ENCODE results near the gene VDR. TPM values are rescaled to one million over a fixed set of nuclear protein-coding genes. Genes with fewer than 3 reads are reported as not detected.

Gene VDR
- total RNA-seq, 4 donors from 2014 or later: 0.26 to 2.0 (median 0.49) TPM

GRCh38 chr12:47841910-47842309 is 62.9 kb downstream of the VDR start:
- TF ChIP-seq POLR2A (IDR thresholded peaks at IDR 0.05) (no peak), CTCF (IDR thresholded peaks at IDR 0.05) (no peak)
- no peaks in the 10 kb centered on the region for H3K9me3 ChIP-seq
- no peaks in the 10 kb centered on the region for H3K27me3 ChIP-seq
- intact Hi-C loops (cut with DNase I; ENCODE audit: low total_unique reads): no loop called here
- no peak overlapping the region for H3K4me3 ChIP-seq
- no peaks in the 10 kb centered on the region for H3K36me3 ChIP-seq
- no peak overlapping the region for H3K27ac ChIP-seq
- DNase-seq: no peak
- no peaks in the 10 kb centered on the region for H3K4me1 ChIP-seq

DNA sequence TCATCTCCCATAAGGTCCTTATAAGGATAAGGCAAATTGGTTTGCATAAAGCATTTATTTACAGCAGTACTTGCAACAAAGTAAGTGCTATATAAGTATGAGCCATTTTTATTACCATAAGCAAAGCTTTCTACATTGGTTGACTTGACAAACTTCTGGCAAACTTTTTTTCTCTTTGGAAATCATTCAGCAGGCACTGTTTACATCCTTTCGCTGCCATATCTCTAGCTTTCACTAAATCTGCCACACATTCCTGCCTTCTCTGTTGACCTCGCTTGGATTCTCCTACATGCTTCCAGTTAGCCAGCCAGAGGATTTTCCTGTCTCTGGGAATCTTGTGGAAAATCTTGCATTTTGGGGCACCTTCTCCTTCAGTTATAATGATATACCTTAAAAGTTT is 63.3 kb downstream of the VDR start:
- no peaks in the 10 kb centered on the region for H3K27me3 ChIP-seq
- intact Hi-C loops (cut with DNase I; ENCODE audit: low total_unique reads): no loop called here
- TF ChIP-seq CTCF (IDR thresholded peaks at IDR 0.05) (no peak), POLR2A (IDR thresholded peaks at IDR 0.05) (no peak)
- no peak overlapping the region for H3K27ac ChIP-seq
- H3K36me3 ChIP-seq: no peaks in the 10 kb centered on the region
- no peaks in the 10 kb centered on the region for H3K4me1 ChIP-seq
- H3K4me3 ChIP-seq: no peak overlapping the region
- no peaks in the 10 kb centered on the region for H3K9me3 ChIP-seq
- no peak for DNase-seq

DNA sequence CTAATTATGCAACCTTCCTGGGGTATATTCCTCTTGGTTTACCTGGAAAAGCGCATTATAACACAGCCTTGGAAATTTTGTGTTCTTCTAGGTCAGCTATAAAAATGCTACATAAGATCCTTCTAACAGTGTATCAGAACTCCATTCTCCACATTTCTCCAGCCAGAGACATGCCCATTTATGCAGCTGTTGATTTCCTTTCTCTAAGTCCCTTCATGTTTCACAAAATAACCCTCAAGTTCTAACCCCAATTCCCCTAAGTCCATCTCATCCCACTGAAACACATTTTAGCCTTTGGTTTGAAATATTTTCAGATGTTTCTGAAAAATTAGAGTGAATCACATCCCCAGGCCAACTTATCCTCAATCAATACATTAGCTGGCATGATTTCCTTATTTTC is 64.2 kb downstream of the VDR start:
- intact Hi-C loops (cut with DNase I; ENCODE audit: low total_unique reads): no loop called here
- no peak for DNase-seq

DNA sequence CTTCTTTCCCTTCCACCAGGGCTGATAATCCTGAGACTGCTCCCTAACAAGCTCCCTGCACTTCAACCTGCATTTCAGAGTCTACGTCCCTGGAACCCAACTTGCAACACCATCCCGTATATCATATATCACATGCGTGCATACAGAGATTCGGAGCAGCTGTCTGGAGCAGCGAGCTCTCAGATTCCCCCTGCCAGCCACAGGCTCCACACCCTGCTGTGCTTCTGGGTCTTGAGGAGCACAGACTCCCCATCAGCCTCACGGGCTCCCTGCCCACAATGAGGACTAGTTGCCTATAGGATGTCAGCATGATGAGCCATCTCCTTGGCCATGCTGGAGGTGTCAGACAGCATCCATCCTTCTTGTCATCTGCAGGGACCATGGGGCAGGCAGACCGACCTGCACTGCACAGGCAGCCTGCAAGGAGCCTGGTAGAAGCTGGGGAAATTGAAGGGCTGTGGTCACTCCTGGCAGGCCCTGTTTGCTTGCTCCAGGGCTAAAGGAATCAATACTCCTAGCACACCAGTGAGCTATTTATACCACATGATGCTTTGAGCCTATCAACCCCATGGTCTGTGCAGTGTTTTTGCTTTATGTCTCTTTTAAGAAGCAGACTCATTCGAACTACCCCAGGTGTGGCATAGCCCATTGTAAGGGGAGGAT is 65.4 kb downstream of the VDR start:
- no peak for DNase-seq
- Histone ChIP-seq H3K4me1 (no peaks in the 10 kb centered on the region), H3K27ac (no peak overlapping the region), H3K4me3 (no peak overlapping the region), H3K9me3 (no peaks in the 10 kb centered on the region), H3K36me3 (no peaks in the 10 kb centered on the region), H3K27me3 (no peaks in the 10 kb centered on the region)
- intact Hi-C loops (cut with DNase I; ENCODE audit: low total_unique reads): loop anchor here (5.0 to 10.0 kb wide), 4 partner anchors 37 to 125 kb away; no protein-coding TSS in a partner anchor
- TF ChIP-seq POLR2A (IDR thresholded peaks at IDR 0.05): no peak
- no peak for TF ChIP-seq CTCF (IDR thresholded peaks at IDR 0.05)

More for the DNA sequence above, 64.2 kb downstream of the VDR start:
- Histone ChIP-seq H3K27me3 (no peaks in the 10 kb centered on the region), H3K4me3 (no peak overlapping the region), H3K4me1 (no peaks in the 10 kb centered on the region), H3K36me3 (no peaks in the 10 kb centered on the region), H3K27ac (no peak overlapping the region), H3K9me3 (no peaks in the 10 kb centered on the region)
- TF ChIP-seq POLR2A (IDR thresholded peaks at IDR 0.05) (no peak), CTCF (IDR thresholded peaks at IDR 0.05) (no peak)

DNA sequence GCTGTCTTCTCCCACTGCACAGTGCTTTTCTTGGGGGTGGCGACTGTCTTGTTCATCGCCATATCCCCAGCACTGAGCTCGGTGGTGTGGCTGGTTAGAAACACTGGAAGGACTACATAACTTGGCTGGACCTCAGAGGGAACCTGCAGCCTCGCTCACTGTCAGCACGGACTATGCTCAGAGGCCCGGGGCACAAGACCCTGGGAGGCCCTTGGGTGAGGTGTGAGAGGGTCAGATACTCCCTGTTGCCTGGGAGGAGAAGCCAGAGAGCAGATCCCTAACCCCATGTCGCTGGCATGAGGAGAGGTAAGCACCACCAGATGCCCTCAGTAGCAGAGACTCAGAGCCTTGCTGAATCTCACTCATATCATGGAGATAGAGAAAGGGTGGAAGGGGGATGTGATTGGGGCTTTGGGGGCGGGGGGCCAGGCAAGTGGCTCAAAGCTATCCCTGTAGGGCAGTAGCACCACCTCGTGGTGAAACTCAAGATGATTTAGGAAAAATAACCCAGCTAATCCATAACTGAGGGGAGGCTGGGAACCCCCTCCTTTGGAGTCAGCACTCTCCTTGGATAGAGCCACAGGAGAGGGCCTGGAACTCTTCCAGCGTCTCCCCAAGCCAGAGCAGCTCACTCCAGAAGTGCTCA is 66.4 kb downstream of the VDR start:
- intact Hi-C loops (cut with DNase I; ENCODE audit: low total_unique reads): loop anchor here (5.0 to 10.0 kb wide), 4 partner anchors 36 to 124 kb away; no protein-coding TSS in a partner anchor
- H3K9me3 ChIP-seq: no peaks in the 10 kb centered on the region
- H3K4me3 ChIP-seq: no peak overlapping the region
- H3K4me1 ChIP-seq: no peaks in the 10 kb centered on the region
- DNase-seq: peak in 1 of 2 donors; percentile 49
- H3K36me3 ChIP-seq: no peaks in the 10 kb centered on the region
- H3K27me3 ChIP-seq: no peaks in the 10 kb centered on the region
- no peak overlapping the region for H3K27ac ChIP-seq
- no peak for TF ChIP-seq POLR2A (IDR thresholded peaks at IDR 0.05)
- TF ChIP-seq CTCF (IDR thresholded peaks at IDR 0.05): peak; percentile 54 to 73 (median 62)

Measured in uterus (tissue), 4 donors.